Mesothelial cell of epicardium (in vitro differentiated cells): ENCODE data around the gene POLR3K. TPM values are rescaled to one million over a fixed set of nuclear protein-coding genes. Genes with fewer than 3 reads are reported as not detected.
A peak's percentile ranks its signal among the peaks of the same experiment; 100 is the strongest.

Experiments used
- DNase-seq, 2 experiments: peaks; one replicate each; pipeline ENCODE4 v3.0.0; 2021; ENCODE audit warnings: low spot score in 2 of 2; ENCODE audit not compliant: unreplicated experiment in 2 of 2
- H3K27ac Mint-ChIP-seq: 2 replicates; pipeline ENCODE4 v1.8.0; 2021; ENCODE audit warnings: mixed read lengths
- H3K27me3 Mint-ChIP-seq: 2 replicates; pipeline ENCODE4 v1.8.0; 2021; ENCODE audit warnings: low read depth, mixed read lengths
- H3K36me3 Mint-ChIP-seq: 2 replicates; pipeline ENCODE4 v1.8.0; 2021; ENCODE audit warnings: mixed read lengths
- H3K4me1 Mint-ChIP-seq: 2 replicates; pipeline ENCODE4 v1.8.0; 2021; ENCODE audit warnings: mixed read lengths
- H3K4me3 Mint-ChIP-seq: 2 replicates; pipeline ENCODE4 v1.8.0; 2021; ENCODE audit warnings: mild to moderate bottlenecking, moderate library complexity, mixed read lengths
- H3K9me3 Mint-ChIP-seq: 2 replicates; pipeline ENCODE4 v1.8.0; 2021; ENCODE audit warnings: mixed read lengths
- CTCF ChIP-seq: fragments of 200-600 bp; sonication (generic); IDR thresholded peaks from one replicate; pipeline ENCODE4 v1.5.0; 2021; ENCODE audit warnings: antibody characterized with exemption; ENCODE audit not compliant: unreplicated experiment
- total RNA-seq: library from RNA; stranded (reverse); gene quantifications from 3 replicates; pipeline ENCODE4 v1.2.1, GENCODE V29; 2021

Gene POLR3K
- total RNA-seq, 1 donor from 2014 or later, result 9.1 TPM

DNA sequence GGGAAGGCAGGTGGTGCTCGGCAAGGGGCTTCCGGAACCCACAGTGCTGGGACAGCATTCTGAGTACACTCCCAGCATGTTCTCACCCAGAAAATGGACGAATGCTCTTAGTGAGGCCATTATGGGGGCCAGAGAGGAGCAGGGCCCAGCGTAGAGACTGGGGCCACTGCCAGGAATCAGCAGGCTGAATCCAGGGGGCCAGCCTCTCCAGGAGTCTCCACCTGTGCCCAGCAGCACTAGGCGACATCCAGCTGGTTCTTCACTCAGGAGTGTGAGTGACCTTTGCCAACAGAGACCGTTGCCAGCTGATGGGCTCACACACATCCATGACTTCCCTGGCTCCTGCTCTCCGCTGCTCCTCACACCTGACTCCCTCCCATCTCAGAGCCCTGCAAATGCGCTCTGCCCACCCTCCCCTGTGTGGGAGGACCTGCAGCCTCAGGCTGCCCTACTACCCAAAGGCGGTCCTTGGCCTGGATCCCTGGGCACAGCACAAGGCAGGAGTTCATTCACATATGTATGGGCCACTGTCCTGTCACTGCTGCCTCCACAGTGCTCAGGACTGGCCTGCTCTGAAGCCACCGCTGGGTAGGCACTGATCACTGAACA, 13.9 kb upstream of the POLR3K start:
- DNase-seq, result no peak
- H3K4me3 Mint-ChIP-seq, result no peak overlapping the region
- peaks cover 38% of the 10 kb centered on the region for H3K4me1 Mint-ChIP-seq
- H3K27me3 Mint-ChIP-seq, result no peaks in the 10 kb centered on the region
- no peak for TF ChIP-seq CTCF
- no peaks in the 10 kb centered on the region for H3K9me3 Mint-ChIP-seq
- H3K36me3 Mint-ChIP-seq, result peaks cover 3% of the 10 kb centered on the region
- no peak overlapping the region for H3K27ac Mint-ChIP-seq

DNA sequence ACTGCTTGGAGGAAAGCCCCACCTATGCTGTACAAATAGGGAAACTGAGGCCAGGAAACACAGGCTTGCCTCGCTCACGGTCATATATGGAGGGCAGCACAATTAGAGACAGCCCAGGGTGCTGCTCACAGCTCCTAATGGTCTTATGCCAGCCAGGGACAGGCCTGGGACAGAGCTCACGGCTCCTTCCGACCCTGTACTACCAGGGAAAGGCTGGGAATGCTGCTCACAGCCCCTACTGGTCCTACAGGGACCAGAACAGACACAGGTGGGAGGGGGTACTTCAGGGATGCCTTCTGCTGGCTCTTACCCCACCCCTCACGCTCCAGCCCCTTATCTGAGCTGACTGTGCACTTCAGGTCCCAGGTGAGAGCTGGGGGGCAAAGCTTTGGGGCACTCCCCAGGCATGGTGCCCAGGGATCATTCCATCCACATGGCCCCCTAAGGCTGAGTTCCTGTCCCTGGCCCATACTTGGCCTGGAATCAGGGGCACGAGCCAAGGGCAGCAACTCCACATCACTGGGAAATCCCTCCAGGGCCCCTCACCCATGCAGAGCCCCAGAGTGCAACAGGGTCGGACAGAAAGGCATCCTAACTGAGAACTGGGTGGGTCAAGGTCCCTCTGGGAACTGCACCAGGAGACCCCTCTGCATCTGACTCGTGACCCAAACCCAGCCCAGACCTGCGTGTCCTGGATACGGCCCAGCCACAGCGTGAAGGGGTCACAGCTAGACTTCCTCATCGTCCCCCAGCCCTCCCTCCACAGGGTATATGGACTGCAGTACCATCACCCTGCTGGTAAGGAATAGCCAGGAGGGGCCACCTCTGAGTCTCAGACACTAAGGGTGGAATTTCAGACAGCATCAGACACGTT, 13.1 kb upstream of the POLR3K start:
- no peak for DNase-seq
- Mint-ChIP-seq H3K27me3 (no peaks in the 10 kb centered on the region), H3K4me1 (peaks cover 36% of the 10 kb centered on the region), H3K36me3 (peaks cover 3% of the 10 kb centered on the region), H3K9me3 (no peaks in the 10 kb centered on the region), H3K27ac (no peak overlapping the region), H3K4me3 (no peak overlapping the region)
- TF ChIP-seq CTCF, result no peak

GRCh38 chr16:65745-66144, 12.3 kb upstream of the POLR3K start:
- TF ChIP-seq CTCF, result peak; percentile 88
- Mint-ChIP-seq H3K27ac (peak overlapping the region; percentile 60), H3K27me3 (no peaks in the 10 kb centered on the region), H3K9me3 (no peaks in the 10 kb centered on the region), H3K4me1 (peaks cover 32% of the 10 kb centered on the region), H3K36me3 (peaks cover 4% of the 10 kb centered on the region), H3K4me3 (no peak overlapping the region)
- peak; percentile 63 to 89 for DNase-seq

GRCh38 chr16:64914-65255, 11.5 kb upstream of the POLR3K start:
- Mint-ChIP-seq H3K27me3 (no peaks in the 10 kb centered on the region), H3K36me3 (peaks cover 10% of the 10 kb centered on the region), H3K4me1 (peaks cover 33% of the 10 kb centered on the region), H3K9me3 (no peaks in the 10 kb centered on the region), H3K27ac (no peak overlapping the region), H3K4me3 (no peak overlapping the region)
- no peak for DNase-seq
- no peak for TF ChIP-seq CTCF

DNA sequence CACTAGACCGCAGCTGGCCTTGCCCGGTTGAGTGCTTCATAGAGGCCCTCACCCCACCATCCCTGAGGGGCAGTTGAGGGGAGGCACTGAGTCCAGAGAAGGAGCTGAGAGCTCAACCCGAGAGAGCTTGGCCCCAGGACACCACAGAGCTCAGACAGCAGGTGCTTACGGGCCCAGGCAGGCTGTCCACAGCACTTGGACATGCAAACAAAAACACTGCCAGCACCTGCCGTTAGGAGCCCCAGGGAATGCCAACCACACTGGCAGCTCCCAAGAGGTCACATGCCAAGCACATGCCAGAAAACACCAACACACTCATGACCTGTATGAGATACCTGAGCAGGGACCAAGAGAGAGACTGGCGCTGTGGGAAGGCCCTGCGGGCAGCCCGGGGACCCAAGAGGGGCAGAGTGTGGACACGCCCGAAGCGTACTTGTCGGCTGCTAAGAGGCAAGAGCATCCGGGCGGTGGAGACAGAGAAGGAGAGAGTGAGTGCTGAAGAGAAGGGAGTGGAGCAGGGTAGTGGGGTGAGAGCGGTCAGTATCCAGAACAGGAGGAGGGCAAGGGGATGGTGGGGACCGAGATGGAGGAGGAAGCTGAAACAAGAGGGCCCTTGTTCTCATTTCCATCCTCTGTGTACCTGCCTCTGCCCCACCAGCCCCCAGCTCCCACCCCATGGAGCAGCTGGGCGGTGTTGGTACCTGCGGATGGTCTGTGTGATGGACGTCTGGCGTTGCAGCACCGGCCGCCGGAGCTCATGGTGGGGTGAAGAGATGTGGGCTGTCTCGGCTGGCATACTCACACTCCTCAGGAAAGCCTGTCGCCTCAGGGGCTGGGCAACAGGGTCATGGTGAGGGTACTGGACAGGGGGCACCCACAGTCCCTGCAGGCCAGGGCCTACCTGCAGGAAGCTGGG, 10.8 kb upstream of the POLR3K start:
- H3K36me3 Mint-ChIP-seq, result peaks cover 10% of the 10 kb centered on the region
- H3K27ac Mint-ChIP-seq, result no peak overlapping the region
- TF ChIP-seq CTCF, result no peak
- no peaks in the 10 kb centered on the region for H3K27me3 Mint-ChIP-seq
- H3K4me3 Mint-ChIP-seq, result no peak overlapping the region
- no peak for DNase-seq
- H3K9me3 Mint-ChIP-seq, result no peaks in the 10 kb centered on the region
- peaks cover 32% of the 10 kb centered on the region for H3K4me1 Mint-ChIP-seq
